Stimulated activated CD4-positive, alpha-beta T cell treated with anti-CD3 and anti-CD28 coated beads, Interleukin-1b, Interleukin-23, amount 100 ng/mL, for 4 hours (primary cell): ENCODE results near the gene HHEX.

Experiments used
- DNase-seq, 2 donors: peaks; one replicate each; pipeline ENCODE4 v3.0.0-alpha.2; 2020; ENCODE audit warnings: low read depth in 2 of 2

The HHEX gene

DNA sequence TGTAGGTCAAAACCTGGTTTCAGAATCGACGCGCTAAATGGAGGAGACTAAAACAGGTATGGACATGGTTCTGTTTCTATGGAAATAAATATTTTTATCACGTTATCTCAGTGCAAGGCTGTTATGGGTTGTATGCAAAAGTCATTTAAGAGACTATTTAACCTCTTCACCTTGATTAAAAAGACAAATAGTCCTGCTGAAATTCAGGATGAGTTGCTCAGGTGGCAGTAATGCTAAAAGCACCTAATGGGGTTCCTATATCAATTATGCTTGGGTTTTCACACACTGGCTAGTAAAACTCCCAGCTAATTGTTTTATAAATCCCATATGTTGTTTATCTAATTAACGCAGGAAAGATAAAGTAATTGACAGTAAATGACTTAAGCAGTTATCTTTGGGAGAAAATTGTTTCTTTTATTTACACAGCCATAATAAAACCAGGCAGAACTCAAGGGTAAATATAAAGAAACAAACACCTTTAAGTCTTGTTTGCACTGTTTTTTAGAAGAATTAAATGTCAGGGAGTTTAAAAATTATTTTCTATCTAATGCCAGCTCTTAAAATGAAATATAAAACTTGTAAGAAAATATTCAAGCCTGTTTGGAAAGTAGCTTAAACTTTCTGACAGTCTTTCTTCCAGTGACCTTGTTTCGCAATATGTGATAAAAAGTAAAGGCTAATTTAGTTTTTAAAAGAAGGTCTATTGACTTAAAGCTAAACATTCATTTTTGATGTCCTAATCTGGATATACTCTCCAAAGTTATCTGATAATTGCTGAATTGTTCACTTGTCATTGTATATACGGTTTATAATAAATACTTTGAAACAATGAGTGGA, 3.2 kb downstream of the HHEX start:
- no peak for DNase-seq

DNA sequence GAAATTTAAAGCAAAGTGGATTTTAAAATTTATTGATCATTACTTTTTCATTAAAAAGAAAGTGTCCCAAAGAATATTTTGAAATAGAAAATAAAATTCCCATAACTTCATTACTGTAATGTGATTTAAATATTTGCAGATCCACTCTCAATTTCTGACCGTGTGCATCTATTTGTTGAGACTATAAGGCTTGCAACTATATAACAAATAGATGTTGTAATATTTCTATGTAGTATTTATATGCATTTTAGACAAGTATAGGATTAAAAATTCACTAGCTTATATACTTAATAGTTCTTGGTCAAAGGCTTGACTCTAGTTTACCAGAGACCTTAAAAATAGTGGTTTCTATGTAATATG, 3.8 kb downstream of the HHEX start:
- no peak for DNase-seq

DNA sequence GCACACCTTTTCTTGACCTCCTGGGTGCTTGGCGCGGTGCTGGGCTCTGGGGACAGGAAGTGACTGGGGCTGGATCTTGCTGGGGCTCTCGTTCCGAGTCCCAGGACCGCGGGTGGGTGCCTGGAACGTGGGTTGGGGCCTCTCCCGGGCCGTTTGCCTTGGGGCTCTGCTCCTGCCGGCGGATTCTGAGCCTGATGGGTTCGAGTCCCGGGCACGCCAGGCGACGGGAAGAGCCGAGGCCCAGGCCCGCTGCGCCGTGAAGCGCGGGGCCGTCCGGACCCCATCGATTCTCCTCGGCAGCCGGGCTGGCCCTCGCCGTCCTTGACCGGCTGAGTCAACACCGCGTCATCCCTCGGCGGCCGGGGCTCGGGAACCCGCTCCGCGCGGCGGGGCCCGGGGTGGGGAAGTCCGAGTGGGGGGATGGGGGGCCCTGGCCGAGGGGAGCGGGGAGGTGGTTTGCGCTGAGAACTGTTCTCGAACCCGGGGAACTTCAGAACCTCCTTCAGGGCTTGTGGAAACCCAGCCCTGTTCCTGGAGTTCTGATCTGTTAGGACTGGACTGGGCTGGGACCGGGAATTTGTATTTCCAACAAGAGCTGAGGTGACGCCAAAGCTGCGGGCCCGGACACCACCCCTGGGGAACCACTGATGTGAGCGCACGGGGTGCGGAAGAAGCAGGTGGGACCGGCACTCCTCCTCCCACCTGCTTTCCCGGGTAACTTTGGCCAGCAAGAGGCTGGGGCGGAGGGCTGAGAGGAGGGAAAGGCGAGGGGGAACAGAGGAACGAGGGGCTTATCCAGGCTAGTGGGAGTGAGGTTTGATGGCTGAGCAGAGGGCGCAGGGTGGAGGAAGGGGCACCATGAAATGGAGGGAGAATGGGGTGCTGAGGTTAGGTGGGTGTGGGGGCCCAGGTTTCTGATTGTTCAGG, 6.2 kb downstream of the HHEX start:
- no peak for DNase-seq

DNA sequence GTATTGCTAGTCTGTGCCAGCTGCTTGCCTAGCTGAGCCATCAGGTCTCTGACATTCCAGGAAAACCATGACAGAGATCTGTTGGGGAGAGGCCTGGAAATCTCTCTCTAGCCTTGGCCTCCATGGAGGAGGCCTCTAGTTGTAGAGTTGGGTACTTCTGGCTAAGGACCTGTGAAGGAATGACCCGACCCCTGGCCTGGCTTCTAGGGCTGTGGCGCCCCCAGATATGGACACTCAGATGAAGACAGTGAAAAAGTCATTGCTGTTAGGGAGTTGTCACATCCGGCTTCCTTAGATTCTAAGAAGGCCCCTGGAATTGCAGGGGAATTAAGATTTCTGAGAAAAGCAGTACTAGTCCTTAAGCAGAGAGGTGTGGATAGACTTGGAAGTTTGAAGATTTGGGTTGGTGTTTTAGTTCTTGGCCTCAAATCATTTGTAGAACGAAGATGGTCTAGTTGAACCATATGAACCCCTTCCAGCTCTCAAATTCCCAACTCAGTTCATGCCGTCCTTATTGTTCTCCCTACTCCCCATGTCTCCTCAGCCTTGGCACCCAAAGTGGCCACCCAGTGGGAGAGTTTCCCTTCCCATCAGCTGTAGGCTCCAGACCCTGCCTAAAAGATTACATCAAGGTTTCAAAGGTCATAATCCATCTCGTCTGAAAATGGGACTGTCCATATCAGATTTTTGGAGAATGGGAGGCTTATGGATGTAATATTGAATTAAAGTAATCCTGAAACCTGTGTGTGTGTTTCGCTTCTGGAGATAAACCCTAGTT, 7.0 kb downstream of the HHEX start:
- DNase-seq, result no peak

DNA sequence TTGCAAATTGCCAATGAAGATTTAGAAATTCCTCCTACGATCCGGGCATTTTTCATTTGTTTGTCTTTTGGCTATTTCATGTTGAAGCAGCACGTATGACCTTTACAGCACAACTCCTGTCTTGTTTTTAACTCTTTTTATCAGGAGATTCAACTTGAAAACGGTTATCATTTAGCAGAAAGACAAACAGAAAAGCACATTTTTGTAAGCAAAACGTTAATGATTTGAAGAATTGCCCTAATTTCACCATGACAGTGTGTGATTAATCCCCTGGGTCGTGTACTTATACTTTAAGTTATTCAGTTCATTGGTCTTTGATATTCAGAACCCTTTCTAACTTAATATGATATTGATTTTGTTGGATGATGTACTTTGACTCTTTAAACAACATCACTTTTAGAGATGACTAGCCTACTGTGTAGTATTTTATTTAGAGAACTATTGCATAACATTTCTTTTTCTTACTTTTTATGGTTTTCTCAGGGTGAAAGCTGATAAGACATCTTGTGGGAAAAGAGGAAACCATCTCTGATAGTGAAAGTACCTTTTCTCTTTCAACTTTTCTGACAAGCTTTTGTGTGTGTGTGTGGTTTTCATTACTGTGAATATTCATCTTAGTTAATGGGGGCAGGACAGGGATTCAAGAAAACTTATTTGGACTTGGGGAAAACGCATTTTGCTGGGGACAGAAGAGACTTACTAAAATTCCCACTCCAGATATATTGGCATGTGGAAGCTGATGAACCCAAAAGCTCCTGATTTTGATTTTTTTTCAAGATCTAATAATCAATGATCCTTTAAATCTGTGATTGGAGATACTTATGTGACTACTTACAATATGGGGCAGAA, 8.1 kb downstream of the HHEX start:
- DNase-seq, result no peak

DNA sequence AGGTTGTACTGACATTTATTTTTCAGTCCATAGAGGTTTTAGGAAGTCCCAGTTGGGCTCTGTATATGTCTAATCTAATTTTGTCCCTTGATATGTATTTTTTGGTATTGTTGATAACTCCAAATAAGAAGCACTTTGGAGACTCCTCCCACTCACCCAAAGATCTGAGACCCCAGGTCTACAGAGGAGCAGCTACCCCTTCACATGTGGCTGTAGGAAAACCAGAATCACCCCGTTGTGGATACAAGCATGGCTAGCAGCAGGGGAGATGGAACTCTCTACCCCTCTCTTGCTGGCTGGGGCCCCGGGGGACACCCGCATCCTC, 9.4 kb downstream of the HHEX start:
- DNase-seq, result no peak

DNA sequence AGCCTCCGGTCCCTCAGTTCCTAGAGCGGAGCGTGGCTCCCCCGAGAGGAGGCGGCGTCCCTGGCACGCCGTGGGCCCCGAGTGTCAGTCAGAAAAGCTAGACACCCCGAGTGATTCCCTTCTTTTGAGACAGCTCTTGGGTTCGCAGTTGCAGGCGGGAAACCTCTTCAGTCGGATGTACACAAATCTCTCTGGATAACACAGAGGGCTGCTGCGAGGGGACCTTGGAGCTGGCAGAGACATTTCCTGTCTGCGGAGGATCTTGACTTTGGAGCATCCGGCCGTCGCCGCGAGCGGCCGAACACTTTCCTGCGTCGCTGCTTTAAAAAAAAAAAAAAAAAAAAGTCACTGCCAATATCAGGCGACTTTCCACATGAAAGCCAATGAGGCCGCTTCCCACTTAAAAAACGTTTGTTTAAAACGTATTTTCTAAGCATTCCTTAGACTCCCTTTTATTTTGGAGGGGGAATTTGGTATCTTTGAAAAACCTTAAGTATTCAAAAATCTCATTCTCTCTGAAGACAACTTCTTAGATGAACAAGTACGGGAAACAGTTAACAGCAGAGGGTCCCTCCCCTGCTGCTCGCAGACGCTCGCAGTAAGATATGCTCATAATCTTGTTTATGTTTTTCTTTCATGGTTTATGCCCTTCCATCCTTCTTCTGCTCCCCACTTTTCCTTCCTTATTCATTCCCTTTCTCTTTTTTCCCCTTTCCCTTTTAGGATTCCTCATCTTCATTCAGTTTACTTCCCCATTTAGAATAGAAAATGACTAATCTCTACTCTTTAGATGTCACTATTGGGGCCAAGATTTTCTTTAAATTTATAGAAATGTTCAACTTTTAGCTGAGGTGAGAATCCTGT, 10.0 kb downstream of the HHEX start:
- DNase-seq, result no peak

DNA sequence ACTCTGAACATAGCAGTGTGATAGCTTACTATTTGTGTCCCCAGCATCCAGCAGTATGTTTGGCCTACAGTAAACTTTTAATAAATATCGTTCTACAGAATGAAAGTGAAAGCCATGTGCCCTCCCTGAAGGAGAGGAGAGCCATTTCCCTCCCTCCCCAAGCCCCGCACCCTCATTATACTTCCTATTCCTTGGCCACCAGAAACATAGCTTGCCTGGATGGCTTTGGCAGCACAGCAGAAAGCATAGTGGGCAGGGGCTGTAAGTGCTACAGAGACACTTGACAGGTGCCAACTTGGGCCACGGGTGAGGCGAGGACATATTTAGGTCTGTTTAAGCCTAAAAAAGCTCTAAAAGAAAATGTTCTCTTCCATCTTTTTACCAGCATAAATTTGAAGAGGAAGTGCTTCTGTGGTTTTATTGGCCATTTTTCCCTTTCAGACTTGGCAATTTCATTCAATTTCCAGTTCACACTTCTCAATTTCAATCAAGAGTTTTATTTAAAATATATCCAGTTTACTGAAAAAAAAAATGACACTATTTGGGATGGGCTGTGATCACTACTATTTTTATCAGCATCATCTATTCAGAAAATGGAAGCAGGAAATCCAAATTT, 12.7 kb downstream of the HHEX start:
- no peak for DNase-seq

DNA sequence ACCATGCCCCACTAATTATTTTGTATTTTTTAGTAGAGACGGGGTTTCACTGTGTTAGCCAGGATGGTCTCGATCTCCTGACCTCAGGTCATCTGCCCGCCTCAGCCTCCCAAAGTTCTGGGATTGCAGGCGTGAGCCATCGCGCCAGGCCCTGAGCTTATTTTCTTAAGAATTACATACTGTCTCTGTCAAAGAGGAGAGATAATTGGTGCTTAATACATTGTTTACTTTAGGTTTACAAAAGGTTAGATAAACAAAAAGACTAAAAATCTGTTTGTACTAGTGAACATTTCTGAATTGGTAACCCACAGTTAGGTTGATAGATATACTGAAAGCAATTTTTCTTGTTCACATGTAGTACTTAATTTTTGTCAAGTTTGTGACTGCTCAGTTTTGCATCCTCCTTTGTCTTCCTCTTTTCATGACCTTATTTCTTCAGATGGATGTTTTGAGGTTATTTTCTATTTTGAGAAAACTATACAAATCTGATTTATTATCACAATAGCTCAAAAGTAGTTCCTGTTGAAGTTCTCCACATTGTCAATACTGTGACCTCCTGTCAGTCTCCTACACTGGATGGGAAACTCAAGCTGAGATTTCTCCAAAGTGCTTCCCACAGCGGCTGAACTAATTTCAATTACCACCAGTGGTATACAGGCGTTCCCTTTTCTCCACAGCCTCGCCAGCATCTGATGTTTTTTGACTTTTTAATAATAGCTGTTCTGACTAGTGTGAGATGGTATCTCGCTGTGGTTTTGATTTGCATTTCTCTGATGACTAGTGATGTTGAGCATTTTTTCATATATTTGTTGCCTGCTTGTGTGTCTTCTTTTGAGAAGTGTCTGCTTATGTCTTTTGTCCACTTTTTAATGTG, 22.5 kb downstream of the HHEX start:
- DNase-seq, result no peak

DNA sequence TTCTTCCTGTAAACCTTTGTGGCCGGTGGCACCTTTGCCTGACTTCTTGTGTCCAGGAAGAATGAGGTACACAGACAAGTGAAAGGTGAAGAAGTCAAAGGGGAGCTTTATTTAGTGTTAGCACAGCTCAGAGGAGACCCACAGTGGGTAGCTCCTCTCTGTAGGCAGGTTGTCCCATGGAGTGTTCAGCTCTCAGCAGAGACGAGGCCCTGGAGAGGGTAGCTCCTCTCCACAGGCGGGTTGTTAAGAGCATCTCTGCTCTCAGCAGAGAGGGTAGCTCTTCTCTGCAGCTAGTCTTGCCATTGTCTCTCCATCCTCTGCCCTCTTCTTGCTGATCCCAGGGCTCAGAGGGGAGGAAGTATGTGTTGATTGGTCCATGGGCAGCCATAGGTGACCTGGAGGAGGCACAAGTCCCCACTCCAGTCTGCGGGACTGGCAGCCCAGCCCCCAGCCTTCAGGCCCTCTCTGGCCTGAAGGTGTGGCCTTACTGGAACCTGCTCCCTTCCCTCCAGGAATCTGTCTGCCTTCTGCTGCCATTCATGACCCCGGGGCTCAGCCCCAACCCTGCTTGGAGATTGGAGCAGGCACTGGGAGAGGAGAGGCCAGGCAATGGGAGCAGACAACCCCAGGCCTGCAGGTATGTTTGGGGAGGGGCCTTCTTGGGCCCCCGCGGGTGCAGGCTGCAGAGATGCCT, 24.5 kb downstream of the HHEX start:
- DNase-seq, result no peak

DNA sequence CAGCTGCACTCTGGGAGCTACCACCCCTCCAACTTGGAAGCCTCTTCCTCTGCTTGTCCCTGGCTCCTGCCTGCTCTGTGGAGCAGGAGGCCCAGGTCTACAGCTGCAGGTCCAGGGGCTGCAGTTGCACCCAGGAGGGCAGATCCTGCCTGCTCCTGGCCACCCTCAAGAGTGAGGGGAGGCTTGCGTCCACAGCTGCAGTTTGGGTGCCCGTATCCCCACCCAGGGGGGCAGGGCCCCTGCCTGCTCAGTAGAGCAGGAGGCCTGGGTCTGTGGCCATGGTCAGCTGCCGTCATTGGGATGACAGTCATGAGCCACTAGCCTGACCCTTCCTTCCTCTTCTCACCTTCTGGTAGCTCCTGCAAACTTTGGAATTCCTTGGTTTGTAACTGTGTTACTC, 25.1 kb downstream of the HHEX start:
- no peak for DNase-seq

DNA sequence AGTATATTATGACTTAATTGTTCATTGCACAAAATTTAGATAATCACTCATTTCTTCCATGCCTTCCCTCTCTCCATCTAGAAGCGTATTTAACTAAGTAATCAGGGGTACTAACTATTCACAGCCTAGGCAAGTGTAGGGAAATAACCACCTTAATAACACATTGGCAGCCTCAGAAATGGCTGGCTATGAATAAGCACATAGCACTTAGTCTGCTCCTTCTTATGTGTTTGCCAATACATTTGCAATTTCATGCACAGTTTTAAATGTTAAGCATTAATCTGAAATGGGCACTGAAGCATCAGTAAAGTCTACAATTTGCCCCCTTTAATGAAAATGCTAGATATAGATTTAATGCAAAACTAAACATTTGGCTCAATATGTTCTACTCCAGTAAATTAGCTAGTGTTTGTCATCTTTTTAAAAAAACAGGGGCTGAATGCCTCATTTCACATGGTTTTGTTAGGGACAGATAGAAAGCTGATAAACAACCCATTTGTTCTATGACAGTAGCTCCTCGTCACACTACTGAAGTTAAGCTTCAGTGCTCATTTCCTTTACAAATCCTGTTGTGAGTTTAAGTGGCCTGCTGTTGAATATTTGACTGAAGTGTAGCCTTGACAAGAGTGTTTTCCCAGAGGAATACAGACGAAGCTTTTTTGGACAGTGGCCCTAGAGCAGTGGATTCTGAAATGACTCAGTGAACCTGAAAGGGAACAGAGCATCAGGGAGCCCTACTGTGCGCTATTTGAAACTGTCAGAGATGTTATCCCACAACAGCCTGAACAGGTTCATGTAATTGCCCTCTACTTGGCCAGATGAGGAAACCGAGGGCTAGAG, 30.5 kb downstream of the HHEX start:
- no peak for DNase-seq

DNA sequence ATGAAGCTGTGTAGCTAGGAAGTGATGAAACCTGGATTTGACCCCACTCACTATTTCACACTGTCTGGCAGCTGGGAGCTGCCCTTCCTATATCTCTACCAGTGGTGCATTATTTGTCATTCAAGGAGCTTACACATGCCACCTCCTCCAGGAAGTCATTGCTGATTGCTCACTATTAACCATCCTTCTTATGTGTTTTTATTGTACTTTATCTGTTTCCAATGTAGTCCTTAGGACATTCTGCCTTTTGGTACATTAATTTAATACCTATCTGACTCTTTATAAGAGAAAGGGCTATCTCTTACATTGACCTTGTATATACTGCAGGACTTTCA, 31.0 kb downstream of the HHEX start:
- no peak for DNase-seq

DNA sequence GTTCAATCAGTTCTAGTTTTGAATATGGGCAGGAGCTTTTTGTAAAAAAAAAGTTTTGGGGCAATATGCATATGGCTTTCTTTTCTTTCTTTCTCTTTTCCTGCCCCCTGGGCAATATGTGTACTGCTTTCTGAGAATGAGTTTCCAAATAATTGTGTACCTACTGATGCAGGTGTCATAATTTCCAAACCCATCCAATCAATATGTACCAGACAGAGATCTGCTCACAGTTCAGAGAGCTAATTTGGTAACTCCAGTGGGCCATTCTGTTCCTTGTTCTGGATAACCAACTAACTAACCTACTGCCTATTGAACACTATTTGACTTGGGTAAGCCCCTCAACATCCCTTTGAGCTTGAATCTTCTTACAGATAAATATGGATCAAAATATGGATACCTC, 32.6 kb downstream of the HHEX start:
- no peak for DNase-seq

DNA sequence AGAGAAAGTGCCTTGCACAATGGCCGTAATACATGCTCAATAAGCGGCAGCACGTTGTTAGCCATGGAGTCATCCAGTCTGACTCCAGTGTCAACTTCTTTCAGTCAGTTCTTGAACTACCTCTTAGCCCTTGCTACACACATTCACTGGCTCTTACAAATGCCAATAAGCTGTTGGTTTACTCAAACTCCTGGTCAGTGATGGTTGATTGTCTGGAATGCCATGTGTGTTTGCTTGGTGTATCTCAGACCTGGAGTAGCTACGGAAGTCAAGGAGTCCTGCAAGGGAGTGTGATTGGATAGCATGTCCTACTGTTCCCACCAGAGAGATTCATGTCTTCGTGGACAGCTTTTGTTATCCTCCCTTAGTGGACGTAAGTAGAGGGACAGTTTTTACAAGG, 37.4 kb downstream of the HHEX start:
- DNase-seq, result no peak

DNA sequence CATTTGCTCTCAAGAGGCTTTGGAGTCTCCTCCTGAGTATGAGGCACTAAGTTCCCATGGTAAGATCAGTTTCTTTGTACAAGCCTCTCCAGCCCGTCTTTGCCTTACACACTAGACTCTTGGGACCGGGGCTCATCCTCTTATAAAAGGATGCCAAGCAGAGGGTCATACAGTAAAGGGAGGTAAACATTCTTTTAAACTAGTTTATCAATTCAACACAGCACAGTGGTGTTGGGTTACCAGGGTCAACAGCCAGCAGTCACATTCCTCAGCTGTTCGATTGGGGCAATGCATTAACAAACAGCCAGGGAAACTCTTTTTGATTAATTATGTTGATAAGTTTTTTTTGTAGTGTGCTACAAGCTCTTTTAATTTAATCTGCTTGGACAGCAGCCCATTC, 37.8 kb downstream of the HHEX start:
- DNase-seq, result no peak

DNA sequence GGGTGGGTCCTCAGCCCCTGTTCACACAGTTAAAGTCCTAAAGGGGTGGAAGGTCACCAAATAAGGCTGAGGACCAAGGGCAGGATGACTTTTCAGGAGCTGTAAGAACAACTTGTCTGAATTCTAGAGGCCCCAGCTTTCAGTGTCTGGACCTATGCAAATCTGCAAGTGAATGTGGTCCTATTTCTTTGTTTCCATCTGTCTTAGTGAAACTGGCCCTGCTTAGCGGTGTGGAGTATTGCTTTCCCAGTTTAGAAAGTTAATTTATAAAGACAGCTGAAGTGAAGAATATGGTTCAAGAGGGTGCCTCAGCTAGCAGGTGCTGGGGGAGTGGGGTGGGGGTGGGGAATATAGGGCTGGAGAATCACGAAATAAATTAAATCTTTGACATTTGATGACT, 40.1 kb downstream of the HHEX start:
- no peak for DNase-seq

DNA sequence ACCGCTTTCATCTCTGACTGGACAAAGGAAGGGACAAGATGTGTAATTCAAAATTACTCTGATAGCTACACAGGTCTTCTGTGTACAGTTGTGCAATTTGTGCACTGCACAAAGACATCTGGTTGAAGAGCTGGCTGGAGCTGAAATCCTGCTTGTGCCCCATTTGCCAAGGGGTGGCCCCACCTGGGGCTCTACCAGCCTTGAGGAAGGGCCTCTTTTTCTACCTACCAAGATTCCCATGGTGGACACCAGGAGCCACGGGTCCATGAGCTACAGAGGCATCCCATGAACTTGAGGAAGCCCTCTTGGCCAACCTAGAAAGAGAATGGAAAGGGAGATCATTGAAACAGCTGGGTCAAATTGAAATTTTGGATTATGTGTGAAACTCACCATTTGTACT, 43.2 kb downstream of the HHEX start:
- no peak for DNase-seq
